Measurements from ENCODE around the gene ST8SIA4. TPM values are rescaled to one million over a fixed set of nuclear protein-coding genes. Genes with fewer than 3 reads are reported as not detected.

ST8SIA4 gene
- total and polyA plus RNA-seq, 10 of the 15 experiments (the other 5 are each of a cell fraction or from before 2014, with no cell fraction given) = 4.4 to 30.9 (median 19.5) TPM

- TF ChIP-seq USF1 (IDR thresholded peaks at IDR 0.05; ENCODE audit: borderline replicate concordance, extremely low read length, insufficient read depth, low read depth, low read length) (no peak), SMAD5 (IDR thresholded peaks at IDR 0.05; ENCODE audit: low read depth) (no peak), CREB1 (IDR thresholded peaks at IDR 0.05; ENCODE audit: low read depth) (no peak), BCLAF1 (IDR thresholded peaks at IDR 0.05) (no peak)
Measured at GRCh38 chr5:100803397-100803796, 99.7 kb downstream of the ST8SIA4 start (continued).

- H4K20me1 ChIP-seq (ENCODE audit: control insufficient read depth, insufficient read depth) = no peaks in the 10 kb centered on the region
- TF ChIP-seq, protein P1, sequence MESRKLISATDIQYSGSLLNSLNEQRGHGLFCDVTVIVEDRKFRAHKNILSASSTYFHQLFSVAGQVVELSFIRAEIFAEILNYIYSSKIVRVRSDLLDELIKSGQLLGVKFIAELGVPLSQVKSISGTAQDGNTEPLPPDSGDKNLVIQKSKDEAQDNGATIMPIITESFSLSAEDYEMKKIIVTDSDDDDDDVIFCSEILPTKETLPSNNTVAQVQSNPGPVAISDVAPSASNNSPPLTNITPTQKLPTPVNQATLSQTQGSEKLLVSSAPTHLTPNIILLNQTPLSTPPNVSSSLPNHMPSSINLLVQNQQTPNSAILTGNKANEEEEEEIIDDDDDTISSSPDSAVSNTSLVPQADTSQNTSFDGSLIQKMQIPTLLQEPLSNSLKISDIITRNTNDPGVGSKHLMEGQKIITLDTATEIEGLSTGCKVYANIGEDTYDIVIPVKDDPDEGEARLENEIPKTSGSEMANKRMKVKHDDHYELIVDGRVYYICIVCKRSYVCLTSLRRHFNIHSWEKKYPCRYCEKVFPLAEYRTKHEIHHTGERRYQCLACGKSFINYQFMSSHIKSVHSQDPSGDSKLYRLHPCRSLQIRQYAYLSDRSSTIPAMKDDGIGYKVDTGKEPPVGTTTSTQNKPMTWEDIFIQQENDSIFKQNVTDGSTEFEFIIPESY (IDR thresholded peaks at IDR 0.05) = 0 out of 2 replicates have a peak, but pooled peaks have one; percentile 29
- TF ChIP-seq POLR2A (IDR thresholded peaks at IDR 0.05; ENCODE audit: low read depth, low read length) = no peak
- TF ChIP-seq POLR2AphosphoS2 (IDR thresholded peaks at IDR 0.05; ENCODE audit: low read depth, low read length) = no peak
- in situ Hi-C loops (cut with MboI) (no loop called here), intact Hi-C loops (cut with micrococcal nuclease; ENCODE audit: unreplicated experiment) (no loop called here)
- H3K27me3 ChIP-seq (replicated peaks in 1 of 2; ENCODE audit: control insufficient read depth in 2 of 2, insufficient read depth in 2 of 2, low read length in 1 of 2) = no peaks in the 10 kb centered on the region
- H3K9ac ChIP-seq (ENCODE audit: control insufficient read depth, insufficient read depth, low read length) = no peak overlapping the region
- H3K4me3 ChIP-seq = no peak overlapping the region
- peaks cover 6% of the 10 kb centered on the region; the same call in 2 of the 3 replicates for H3K9me3 ChIP-seq (replicated peaks; ENCODE audit: control insufficient read depth, insufficient read depth, low read length)
- H3K4me2 ChIP-seq (ENCODE audit: control insufficient read depth, insufficient read depth) = no peak overlapping the region
- WGBS (ENCODE audit: insufficient coverage, insufficient replicate concordance, low lambda C conversion rate, missing lambda C conversion rate) = 40% methylated on average over 2 of the region's 2 CpGs
- ChIA-PET CTCF (interaction anchor here (1.1 to 1.7 kb wide), 2 partner anchors 17 to 25 kb away, joined by 3 to 6 read pairs; no protein-coding TSS in a partner anchor), RAD21 (ENCODE audit: unreplicated experiment) (interaction anchor here (1.0 kb wide), 1 partner anchor 13 kb away, joined by 3 read pairs; no protein-coding TSS in a partner anchor), POLR2A (no interaction called here), SMC1A (ENCODE audit: uncharacterized antibody, unreplicated experiment) (interaction anchor here (0.8 to 2.5 kb wide), 7 partner anchors 13 to 92 kb away, joined by 3 to 11 read pairs (median 3); no protein-coding TSS in a partner anchor)
- no peaks in the 10 kb centered on the region for H3K79me2 ChIP-seq (ENCODE audit: control insufficient read depth, insufficient read depth, low read length)
- no peak for ATAC-seq
- no peaks in the 10 kb centered on the region for H3K4me1 ChIP-seq (ENCODE audit: control insufficient read depth, insufficient read depth, low read length)
- no peak for DNase-seq (ENCODE audit: low read depth, low spot score)
- H2AFZ ChIP-seq (ENCODE audit: control insufficient read depth, low read depth, low read length) = no peak overlapping the region
- no peaks in the 10 kb centered on the region for H3K36me3 ChIP-seq (ENCODE audit: control insufficient read depth in 2 of 2, insufficient read depth in 2 of 2, low read length in 1 of 2)
- no peak for FAIRE-seq
- no peak overlapping the region for H3K27ac ChIP-seq (ENCODE audit: control insufficient read depth, insufficient read depth)
- no TSS peak for BruUV-seq (replicated peaks)
Measured at GRCh38 chr5:100802208-100802607, 100.9 kb downstream of the ST8SIA4 start.

Data from GM12878 (cell line).